DMS153 (cell line): ENCODE data around the gene TMC2.

Experiments
- DNase-seq: peaks from one replicate; lab custom pipeline; 2025; lab: John Stamatoyannopoulos, UW

The TMC2 gene

DNA sequence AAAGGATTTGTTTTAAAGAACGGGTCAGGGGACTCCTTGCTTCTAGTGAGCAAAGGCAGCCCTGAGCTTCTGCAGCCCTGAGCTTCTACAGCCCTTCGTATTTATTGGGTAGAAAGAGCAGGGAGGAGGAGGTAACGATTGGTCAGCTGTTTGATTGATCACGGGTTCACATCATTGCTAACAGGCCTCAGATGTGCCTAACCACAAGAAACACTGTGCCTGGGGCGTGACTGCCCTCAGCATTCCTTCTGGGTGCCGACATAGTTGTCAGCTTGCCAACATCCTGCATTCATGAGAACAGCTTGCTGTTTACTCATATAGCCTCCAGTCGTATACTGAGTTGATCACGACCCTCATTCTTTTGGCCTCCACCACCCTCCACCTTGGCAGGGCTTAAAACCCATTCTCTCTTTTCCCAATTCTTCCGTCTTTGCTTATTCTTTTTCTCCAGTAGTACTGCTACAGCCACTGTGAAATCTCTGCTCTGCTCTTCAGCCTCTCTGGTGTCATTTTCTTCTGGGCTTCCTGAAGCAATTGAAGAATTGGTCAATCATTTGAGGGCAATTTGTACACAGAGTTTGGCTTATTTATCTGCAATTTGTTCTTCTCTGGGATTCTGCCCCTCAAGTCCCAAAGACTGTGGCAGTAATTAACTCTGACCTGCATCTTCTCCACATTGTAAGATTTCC lies 90.6 kb downstream of the TMC2 start:
- DNase-seq, result no peak

DNA sequence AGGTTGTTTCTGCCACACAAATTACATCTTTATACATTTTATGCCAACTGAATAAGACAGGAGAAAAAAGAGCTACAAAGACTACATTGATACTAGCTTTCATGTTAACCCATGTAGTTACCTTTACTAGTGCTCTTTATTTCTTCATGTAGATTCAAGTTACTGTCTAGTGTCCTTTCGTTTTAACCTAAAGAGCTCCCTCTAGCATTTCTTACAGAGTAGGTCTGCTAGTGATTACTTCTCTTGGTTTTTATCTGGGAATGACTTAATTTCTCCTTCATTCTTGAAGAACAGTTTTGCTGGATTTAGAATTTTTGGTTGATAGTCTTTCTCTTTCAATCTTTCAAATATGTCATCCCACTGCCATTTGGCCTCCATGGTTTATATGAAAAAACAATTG lies 94.9 kb downstream of the TMC2 start:
- DNase-seq, result no peak

DNA sequence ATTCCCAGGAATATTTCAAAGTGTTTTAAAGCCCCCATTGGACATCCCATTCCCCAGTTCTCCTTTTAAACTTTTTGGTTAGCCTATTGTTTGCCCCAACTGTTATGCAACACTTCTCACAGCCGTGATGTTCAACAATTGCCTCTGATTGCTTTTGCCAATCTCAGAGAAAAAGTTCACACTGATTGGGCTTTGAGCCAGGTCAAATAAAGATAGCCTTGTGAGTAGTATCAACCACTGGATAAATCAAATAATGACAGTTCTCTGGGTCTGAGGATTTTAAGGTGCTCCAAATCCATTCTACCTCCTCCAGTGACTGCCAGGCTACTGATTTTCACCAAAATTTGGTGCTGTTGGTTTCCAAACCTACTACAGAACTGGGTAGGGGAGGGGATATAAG lies 97.0 kb downstream of the TMC2 start:
- DNase-seq, result no peak

DNA sequence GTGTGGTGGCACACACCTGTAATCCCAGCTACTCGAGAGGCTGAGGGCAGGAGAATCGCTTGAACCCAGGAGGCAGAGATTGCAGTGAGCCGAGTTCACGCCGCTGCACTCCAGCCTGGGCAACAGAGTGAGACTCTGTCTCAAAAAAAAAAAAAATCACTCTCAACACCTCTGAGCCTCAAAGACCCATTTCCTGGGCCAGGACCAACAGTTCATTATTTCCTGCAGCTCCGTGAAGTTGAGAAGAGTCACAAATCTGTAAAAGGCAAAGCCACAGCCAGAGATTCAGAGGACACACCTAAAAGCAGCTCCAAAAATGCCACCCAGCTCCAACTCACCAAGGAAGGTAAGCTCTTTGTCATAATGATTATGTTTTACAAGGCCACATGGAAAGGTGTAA lies 100.9 kb downstream of the TMC2 start:
- DNase-seq, result no peak

DNA sequence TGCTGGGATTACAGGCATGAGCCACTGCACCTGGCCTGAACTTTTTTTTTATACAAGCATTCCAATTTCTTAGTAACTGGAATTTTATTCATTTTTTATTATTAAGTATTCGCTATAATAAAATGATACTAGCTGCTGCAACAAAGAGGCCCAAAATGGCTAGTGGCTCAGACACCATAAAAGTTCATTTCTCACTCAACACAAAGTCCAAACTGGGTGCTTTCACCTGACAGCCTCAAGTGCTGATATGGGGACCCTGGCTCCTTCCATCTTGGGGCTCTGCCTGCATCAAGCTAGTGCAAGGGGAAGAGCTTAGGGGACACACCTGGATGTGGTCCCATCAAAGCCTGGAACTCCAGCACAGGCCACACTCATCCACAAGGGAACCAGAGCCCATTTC lies 103.9 kb downstream of the TMC2 start:
- DNase-seq, result no peak

DNA sequence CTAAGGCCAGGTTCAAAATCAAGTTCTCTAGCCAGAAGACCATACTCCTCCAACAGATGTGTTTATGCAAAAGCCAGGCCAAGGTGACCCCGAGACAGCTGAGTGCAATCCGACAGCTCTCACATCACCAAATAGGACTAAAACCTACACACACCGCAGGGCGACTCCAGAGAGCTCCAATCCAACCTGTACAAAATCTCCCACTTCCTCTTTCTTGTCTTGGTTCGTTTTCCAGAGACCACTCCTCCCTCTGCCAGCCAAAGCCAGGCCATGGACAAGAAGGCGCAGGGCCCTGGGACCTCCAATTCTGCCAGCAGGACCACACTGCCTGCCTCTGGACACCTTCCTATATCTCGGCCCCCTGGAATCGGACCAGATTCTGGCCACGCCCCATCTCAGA lies 104.5 kb downstream of the TMC2 start:
- no peak for DNase-seq

DNA sequence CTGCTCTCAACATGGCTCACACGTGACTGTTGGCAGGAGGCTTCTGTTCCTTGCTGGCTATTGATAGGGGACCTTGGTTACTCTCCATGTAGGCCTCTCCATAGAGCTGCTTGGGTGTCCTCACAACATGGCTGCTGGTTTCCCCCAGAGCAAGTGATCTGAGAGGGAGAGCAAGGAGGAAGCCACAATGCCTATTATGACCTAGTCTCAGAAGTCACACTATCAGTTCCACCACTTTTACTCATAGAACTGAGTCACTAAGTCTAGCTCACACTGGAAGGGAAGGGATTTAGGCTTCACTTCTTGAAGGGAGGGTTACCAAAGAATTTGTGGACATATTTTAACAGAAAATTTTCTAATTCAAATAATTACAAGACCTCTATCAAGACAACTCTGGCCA lies 107.3 kb downstream of the TMC2 start:
- DNase-seq, result no peak

DNA sequence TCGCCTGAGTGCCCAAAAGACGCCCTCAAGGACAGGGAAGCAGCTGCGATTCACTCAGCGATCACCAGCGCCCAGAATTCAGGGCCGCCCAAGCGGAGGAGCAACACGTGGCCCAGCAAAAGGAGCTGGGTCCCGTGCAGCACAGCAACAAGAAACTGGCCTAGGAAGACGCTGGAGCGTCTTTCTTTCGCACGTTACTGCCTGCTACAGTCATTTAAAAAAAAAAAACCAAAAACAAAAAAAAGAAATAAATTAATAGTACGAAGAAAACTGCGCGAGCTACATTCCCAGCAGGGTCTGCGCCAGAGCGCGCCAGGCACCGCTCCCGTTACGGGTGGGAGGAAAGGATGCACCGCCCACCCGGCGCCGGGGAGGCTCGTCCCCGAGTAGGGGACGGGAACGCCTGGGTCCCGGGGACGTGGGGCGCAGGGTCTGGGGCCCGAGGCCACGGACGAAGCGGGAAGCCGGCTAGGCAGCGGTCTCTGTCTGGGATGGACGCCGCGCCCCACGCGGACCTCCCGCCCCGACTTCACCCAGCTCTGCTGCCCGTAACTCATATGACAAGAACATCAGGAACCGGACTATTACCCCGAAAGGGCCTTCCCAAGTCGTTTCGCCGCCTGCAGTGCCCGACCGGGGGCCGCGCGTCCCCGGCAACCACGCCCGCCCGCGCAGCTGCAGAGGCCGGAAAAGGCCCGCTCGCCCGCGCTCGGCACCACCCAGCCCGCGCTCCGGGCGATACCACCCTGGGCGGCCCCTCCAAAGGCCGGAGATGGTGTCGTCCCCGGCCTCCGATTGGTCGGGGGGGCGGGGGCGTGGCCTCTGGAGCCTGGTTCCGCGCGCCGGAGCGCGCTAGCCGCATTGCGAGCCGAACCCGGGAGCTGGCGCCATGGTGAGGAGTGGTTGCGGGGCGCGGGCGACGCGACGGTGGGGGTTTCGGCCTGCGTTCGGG lies 115.7 kb downstream of the TMC2 start, which contains the start of gene NOP56:
Gene NOP56, plus strand, starts transcription at position 861 of the 952 bp plus-strand sequence. Its CDS starts 29 bp downstream, at position 890.
- DNase-seq, result peak; percentile 82

DNA sequence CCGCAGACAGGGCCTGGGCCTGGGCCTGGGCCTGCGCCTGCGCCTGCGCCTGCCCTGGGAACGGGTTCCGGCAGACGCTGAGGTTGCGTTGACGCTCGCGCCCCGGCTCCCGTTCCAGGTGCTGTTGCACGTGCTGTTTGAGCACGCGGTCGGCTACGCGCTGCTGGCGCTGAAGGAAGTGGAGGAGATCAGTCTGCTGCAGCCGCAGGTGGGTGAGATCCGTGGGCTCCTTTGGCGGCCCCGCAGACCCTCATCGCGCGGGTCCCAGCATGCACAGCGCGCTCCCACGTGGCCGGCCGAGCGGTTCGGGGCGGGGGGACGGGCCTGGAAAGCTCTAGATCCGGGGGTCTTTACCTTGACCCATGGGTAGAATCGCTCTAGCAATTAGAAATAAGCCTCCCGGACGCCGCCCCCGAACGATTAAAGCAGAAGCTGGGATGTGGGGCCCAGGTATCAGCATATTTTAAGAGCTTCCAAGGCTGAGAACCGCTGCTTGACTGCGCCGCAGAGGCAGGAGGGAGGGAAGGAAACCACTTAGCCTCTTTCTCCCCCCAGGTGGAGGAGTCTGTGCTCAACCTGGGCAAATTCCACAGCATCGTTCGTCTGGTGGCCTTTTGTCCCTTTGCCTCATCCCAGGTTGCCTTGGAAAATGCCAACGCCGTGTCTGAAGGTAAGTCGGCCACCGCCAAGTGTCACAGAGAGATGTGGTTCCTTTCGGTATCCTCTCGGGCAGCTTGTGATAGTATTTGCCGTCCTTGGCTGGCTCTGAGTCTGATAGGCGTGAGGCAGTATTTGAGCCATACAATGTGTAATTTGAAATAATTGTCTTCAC lies 116.6 kb downstream of the TMC2 start:
- no peak for DNase-seq

DNA sequence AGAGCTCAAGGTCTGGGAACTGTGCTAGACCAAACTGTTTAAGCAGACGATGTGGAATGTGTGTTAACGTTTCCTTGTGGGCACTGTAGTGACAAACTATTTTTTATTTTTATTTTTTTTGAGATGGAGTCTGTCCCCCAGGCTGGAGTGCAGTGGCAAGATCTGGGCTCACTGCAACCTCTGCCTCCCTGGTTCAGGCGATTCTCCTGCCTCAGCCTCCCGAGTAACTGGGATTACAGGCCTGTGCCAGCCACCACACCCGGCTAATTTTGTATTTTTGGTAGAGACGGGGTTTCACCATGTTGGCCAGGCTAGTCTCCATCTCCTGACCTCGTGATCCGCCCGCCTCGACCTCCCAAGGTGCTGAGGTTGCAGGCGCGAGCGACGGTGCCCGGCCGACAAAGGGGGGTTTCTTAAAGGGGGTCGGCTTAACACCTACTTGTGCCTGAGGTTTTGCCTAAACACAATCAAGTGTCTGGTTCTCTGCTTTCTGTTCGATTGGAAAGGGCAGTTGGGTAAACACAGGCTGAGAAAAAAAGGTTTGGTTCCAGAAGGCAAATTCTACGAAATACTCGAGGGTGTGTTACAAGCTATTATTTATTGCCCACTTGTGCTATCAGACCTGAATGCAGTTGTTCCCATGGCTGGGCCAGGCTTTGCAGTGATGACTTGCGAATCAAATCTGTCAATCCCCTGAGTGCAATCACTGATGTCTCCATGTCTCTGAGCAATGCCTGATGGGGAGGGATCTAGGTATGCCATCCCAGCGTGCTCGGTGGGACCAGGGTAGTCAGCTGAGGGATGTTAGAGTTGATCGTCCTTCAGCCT lies 117.4 kb downstream of the TMC2 start:
- DNase-seq, result no peak

DNA sequence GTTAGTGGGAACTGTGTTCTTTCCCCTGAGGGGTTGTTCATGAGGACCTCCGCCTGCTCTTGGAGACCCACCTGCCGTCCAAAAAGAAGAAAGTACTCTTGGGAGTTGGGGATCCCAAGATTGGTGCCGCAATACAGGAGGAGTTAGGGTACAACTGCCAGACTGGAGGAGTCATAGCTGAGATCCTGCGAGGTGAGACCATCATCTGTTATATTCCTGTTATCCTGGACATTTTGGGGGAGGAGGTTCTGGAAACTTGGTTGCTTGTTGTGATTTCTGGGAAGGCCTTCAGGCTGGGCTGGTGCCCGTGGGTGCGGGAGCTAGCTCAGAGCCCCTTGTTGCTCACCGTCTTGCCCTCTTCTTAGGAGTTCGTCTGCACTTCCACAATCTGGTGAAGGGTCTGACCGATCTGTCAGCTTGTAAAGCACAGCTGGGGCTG lies 118.0 kb downstream of the TMC2 start:
- DNase-seq, result no peak

DNA sequence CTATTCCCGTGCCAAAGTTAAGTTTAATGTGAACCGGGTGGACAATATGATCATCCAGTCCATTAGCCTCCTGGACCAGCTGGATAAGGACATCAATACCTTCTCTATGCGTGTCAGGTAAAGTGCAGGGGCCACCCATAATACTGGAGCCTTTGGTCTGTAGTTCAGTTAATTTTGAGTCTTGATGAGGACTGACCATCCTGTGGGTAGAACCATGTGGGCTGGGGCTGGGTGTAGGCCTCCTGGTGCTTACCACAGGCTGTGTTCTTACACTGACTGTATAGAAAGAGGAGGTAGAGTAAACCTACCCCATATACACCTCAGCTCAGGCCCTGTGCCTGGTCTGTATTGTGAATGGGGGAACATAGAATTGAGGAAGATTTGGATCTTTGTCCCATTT lies 118.5 kb downstream of the TMC2 start:
- no peak for DNase-seq

DNA sequence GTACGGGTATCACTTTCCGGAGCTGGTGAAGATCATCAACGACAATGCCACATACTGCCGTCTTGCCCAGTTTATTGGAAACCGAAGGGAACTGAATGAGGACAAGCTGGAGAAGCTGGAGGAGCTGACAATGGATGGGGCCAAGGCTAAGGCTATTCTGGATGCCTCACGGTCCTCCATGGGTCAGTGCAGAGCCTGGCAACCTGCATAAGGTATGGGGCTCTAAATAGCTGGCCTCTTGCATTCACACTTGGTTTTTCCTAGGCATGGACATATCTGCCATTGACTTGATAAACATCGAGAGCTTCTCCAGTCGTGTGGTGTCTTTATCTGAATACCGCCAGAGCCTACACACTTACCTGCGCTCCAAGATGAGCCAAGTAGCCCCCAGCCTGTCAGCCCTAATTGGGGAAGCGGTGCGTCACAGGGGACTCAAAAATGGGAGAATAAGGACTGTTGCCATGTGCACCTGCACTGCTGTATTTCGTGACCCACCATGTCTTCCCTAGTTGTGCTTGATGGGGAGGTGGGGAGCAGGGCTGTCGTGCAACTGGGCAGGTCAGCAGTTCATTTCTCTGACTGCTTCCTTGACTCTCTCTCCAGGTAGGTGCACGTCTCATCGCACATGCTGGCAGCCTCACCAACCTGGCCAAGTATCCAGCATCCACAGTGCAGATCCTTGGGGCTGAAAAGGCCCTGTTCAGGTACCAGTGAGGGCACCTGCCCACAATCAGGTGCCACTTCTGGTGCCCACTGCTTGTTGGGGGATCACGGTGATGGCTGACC lies 119.2 kb downstream of the TMC2 start:
- no peak for DNase-seq

DNA sequence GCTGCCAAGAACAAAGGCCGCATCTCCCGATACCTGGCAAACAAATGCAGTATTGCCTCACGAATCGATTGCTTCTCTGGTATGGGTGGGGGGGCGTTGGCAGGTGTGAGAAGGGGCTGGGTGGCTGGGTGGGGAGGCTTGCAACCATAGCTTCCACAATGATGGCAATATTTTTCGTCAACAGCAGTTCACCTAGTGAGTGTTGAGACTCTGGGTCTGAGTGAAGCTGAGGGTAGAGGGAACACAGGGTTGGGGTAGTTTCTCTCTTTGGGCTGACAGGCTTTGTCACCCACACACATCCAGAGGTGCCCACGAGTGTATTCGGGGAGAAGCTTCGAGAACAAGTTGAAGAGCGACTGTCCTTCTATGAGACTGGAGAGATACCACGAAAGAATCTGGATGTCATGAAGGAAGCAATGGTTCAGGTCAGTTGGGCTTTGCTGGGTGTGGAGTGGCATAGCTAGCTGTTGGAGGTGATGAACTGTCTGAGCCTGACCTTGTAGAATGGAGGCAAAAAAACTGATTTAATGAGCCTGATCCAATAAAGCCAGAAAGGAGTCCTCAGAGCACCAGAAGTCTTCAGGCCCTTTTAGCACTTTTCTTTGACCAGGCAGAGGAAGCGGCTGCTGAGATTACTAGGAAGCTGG lies 120.2 kb downstream of the TMC2 start:
- DNase-seq, result no peak

DNA sequence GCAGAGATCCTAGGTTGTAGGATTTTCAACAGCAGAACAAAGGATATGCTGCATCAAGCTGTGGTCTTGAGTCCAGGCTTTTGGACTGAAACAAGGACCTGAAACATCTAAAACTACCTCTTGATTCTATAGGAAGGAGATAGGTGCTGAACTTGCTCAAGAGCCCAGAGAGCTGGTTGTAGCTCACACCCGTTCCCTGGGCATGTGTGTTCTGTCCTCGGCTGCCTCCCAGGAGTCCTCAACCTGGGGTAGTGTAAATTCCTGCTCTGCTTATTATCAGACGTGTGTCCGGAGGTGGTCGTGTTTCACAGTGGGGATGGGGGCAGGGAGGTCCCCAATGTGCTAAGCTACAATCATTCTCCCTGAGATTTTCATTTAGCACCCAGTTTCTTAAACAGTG lies 120.9 kb downstream of the TMC2 start:
- no peak for DNase-seq

DNA sequence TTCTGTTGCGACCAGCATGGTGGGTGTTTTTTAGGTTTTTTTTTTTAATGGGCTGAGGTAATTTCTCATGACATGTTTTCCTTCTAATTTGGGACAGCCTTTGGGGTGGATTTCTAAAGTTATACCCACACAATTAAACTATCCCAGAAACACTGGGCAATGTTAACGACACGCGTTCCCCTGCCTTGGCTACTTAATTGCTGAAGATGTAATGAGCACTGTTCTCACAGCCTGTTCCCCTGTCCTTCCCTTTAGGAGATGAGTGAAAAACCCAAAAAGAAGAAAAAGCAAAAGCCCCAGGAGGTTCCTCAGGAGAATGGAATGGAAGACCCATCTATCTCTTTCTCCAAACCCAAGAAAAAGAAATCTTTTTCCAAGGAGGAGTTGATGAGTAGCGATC lies 121.3 kb downstream of the TMC2 start:
- no peak for DNase-seq

DNA sequence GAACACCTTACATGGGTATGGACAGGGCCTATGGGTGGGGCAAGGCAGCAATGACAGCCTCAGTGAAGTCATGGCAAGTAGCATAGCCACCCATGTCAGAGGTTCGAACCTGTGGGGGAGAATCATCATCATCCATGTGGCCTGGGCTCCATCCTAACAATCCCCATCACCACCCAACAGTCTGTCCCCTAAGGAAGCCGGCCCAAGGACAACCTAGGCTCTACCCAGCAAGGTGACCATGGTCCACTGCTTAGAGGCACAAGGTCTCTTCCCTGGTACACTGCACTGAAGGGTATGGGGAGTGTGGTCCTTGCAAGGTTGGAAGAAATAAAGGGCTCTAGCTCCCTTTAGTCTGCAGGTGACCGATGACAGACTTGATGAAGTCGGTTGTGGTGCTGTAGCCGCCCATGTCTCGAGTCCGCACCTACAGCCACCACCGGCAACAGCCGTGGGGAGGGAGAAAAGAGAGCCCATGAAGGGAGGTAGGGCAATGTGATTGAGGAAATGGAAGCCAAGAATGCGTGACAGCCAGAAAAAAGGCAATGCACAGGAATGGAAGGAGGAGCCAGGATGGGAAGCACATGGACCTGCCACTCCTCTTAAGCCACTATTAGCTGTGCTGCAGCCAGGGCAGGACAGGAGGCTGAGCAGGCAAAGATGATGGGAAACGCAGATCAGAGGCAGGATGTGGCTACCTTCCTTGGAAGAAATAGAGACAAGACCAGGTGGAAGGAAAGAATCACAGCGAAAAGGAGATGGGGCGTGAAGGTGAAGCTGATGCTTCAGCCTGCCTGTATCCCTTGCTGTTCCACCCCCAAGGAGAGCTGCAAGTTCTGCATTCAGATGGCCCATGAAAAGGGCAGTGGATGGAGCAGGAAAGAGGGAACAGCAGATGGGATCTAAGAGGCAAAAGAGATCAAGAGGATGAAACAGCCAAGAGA lies 122.3 kb downstream of the TMC2 start:
- DNase-seq, result no peak

DNA sequence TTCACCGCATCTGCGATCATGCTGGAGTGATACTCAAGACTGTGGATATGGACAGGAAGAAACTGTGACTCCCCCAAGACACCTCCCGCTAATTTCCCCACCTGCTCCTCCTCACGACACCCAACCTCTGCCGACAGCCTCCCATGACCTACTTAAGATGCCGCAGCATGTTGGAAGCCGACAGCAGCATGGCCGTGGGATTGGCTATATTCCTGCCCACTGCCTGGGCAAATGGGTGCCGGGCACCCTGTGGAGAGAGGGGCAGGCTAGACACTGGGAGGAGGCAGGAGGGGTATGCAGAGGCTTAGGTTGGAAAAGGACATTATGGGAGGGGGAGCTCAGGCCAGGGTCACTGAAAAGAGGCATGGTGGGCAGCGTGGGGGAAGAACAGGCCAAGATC lies 123.2 kb downstream of the TMC2 start:
- DNase-seq, result no peak

DNA sequence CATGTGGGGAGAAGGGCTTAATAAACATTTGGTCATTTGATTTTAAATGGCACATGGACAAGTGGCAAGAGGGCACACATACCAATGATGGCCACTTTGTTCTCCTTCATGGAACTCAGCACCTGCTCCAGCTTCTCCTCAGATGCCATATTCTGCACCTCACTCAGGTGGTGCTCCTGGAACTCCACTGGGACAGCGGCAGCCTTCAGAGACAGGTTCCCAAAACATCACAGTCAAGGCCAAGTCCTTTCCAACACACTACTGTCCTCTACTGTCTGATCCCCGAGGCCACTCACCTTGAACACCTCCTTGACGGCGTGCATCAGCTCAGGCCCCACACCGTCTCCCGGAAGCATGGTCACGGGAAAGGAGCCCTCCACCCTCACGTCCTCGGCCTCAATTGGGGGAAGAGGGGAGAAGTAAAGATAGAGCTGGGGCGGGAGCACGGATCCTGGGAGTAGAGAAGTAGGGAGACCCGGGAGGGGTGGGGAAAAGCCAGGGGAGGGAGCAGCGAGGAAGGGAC lies 127.1 kb downstream of the TMC2 start:
- DNase-seq, result no peak
